Keratinocyte (primary cell): ENCODE data around the gene NEK10. TPM values are rescaled to one million over a fixed set of nuclear protein-coding genes. Genes with fewer than 3 reads are reported as not detected.

Experiments
- DNase-seq: peaks from one replicate; pipeline ENCODE4 v3.0.0-alpha.2; 2011; ENCODE audit warnings: low read depth, missing footprints, low spot score
- FAIRE-seq: peaks from 2 replicates; lab custom pipeline; 2011; peaks lifted over from hg19 to GRCh38; lab: Jason Lieb, UNC
- H2AFZ ChIP-seq: 2 replicates; pipeline ENCODE4 v1.6.0; 2012; ENCODE audit warnings: low read length, control low read depth, inconsistent platforms; ENCODE audit not compliant: control insufficient read depth
- H3K27ac ChIP-seq: 2 replicates; pipeline ENCODE4 v1.5.1; 2011; ENCODE audit warnings: low read length; ENCODE audit not compliant: control insufficient read depth, insufficient read depth
- H3K27me3 ChIP-seq: 3 replicates; pipeline ENCODE4 v1.6.0; 2011; ENCODE audit warnings: low read length; ENCODE audit not compliant: control insufficient read depth, insufficient read depth; ENCODE audit errors: extremely low read depth
- H3K36me3 ChIP-seq, 2 experiments: 2 replicates in 1 of 2; 3 replicates in 1 of 2; pipeline ENCODE4 v1.5.1; 2011; ENCODE audit warnings: low read length in 2 of 2, mild to moderate bottlenecking in 1 of 2; ENCODE audit not compliant: control insufficient read depth in 2 of 2, insufficient read depth in 2 of 2; ENCODE audit errors: extremely low read depth in 1 of 2
- H3K4me1 ChIP-seq: 3 replicates; pipeline ENCODE4 v1.5.1; 2011; ENCODE audit warnings: low read length; ENCODE audit not compliant: control insufficient read depth, insufficient read depth; ENCODE audit errors: extremely low read depth
- H3K4me2 ChIP-seq: 3 replicates; pipeline ENCODE4 v1.6.0; 2011; ENCODE audit warnings: low read depth, low read length; ENCODE audit not compliant: control insufficient read depth, insufficient read depth; ENCODE audit errors: extremely low read depth
- H3K4me3 ChIP-seq, 3 experiments: fragments of 200-600 bp in 1 of 3; sonication (generic) in 1 of 3; 2 replicates in 2 of 3; 3 replicates in 1 of 3; pipeline ENCODE4 v1.5.1; 2011 to 2016; ENCODE audit warnings: low read length in 3 of 3, mild to moderate bottlenecking in 3 of 3, control low read depth in 2 of 3, inconsistent platforms in 1 of 3, low read depth in 1 of 3, mixed read lengths in 1 of 3, mixed run types in 1 of 3, moderate library complexity in 1 of 3; ENCODE audit not compliant: control insufficient read depth in 2 of 3, insufficient read depth in 2 of 3; ENCODE audit errors: extremely low read depth in 1 of 3
- H3K79me2 ChIP-seq: 2 replicates; pipeline ENCODE4 v1.6.0; 2012; ENCODE audit warnings: low read length; ENCODE audit not compliant: control insufficient read depth, insufficient read depth
- H3K9ac ChIP-seq: 3 replicates; pipeline ENCODE4 v1.6.0; 2011; ENCODE audit warnings: low read length; ENCODE audit not compliant: control insufficient read depth, insufficient read depth; ENCODE audit errors: extremely low read depth
- H3K9me1 ChIP-seq: 3 replicates; pipeline ENCODE4 v1.6.0; 2011; ENCODE audit warnings: low read length; ENCODE audit not compliant: control insufficient read depth, insufficient read depth; ENCODE audit errors: extremely low read depth
- H3K9me3 ChIP-seq: 2 replicates; pipeline ENCODE4 v1.5.1; 2012; ENCODE audit warnings: low read depth, low read length; ENCODE audit not compliant: control insufficient read depth
- H4K20me1 ChIP-seq: 3 replicates; pipeline ENCODE4 v1.6.0; 2011; ENCODE audit warnings: low read length; ENCODE audit not compliant: control insufficient read depth, insufficient read depth; ENCODE audit errors: extremely low read depth
- CTCF ChIP-seq, 3 experiments: IDR thresholded peaks in 1 of 3; conservative IDR thresholded peaks in 1 of 3; optimal IDR thresholded peaks in 1 of 3; 2 replicates in 2 of 3; 3 replicates in 1 of 3; pipeline versions ENCODE3 to v1.5.1; 2011; ENCODE audit warnings: low read length in 3 of 3, mild to moderate bottlenecking in 3 of 3, moderate library complexity in 2 of 3, control low read depth in 1 of 3, inconsistent platforms in 1 of 3; ENCODE audit not compliant: insufficient read depth in 2 of 3; ENCODE audit errors: extremely low read depth in 1 of 3
- EZH2 ChIP-seq: IDR thresholded peaks from one replicate; pipeline ENCODE4 v1.6.1; 2012; ENCODE audit warnings: inconsistent platforms, mild to moderate bottlenecking, low read length, moderate library complexity
- dilution Hi-C: fragments of 300-500 bp; cut with MboI; formaldehyde crosslinking; loops from one replicate; pipeline ENCODE4 v1.7.0; 2020; ENCODE audit warnings: low sequenced_read_pairs; ENCODE audit not compliant: extremely low pct_ligation_motif_present
- polyA plus RNA-seq, 5 experiments: library from polyadenylated mRNA; depleted of rRNA in 3 of 5; stranded (reverse) in 3 of 5; stranded (forward) in 1 of 5; unstranded in 1 of 5; fragments of >200 nt; gene quantifications; 1 replicate in 1 of 5; 2 replicates in 3 of 5; 3 replicates in 1 of 5; pipeline versions ENCODE4 v1.2.1 to v1.2.3, GENCODE V29; 2011 to 2012; ENCODE audit warnings: missing spikeins in 2 of 5, low read depth in 1 of 5, low replicate concordance in 1 of 5

NEK10 gene
- polyA plus RNA-seq, 1 donor (not counting 4 experiments of a cell fraction or from before 2014, with no cell fraction given) = 0.98 TPM

- Histone ChIP-seq H3K9me1 (no peaks in the 10 kb centered on the region), H3K4me3 (no peak overlapping the region), H3K4me1 (no peaks in the 10 kb centered on the region), H3K9ac (no peak overlapping the region), H4K20me1 (no peaks in the 10 kb centered on the region), H3K4me2 (no peak overlapping the region), H3K27ac (no peak overlapping the region), H3K9me3 (no peaks in the 10 kb centered on the region), H3K27me3 (no peaks in the 10 kb centered on the region), H2AFZ (no peak overlapping the region), H3K36me3 (no peaks in the 10 kb centered on the region), H3K79me2 (no peaks in the 10 kb centered on the region)
- dilution Hi-C loops = no loop called here
- no peak for DNase-seq
- no peak for FAIRE-seq
- TF ChIP-seq CTCF (optimal IDR thresholded peaks at IDR 0.05 in 1 of 3, IDR thresholded peaks at IDR 0.05 in 1 of 3, conservative IDR thresholded peaks at IDR 0.05 in 1 of 3; ENCODE audit: extremely low read depth in 1 of 3, insufficient read depth in 2 of 3, low read length in 3 of 3) = peak in 2 of 3 experiments; percentile 20 to 39
- no peak for TF ChIP-seq EZH2
These were observed 263.3 kb downstream of the NEK10 start for GRCh38 chr3:27105904-27106303.

GRCh38 chr3:27097182-27097581, 272.0 kb downstream of the NEK10 start:
- no peaks in the 10 kb centered on the region for H3K27me3 ChIP-seq
- no peaks in the 10 kb centered on the region for H4K20me1 ChIP-seq
- no peak overlapping the region for H3K4me3 ChIP-seq
- no peaks in the 10 kb centered on the region for H3K4me1 ChIP-seq
- no peak for FAIRE-seq
- no peak overlapping the region for H3K9ac ChIP-seq
- no peaks in the 10 kb centered on the region for H3K9me3 ChIP-seq
- no peak for DNase-seq
- H3K4me2 ChIP-seq = no peak overlapping the region
- no peaks in the 10 kb centered on the region for H3K79me2 ChIP-seq
- H2AFZ ChIP-seq = no peak overlapping the region
- no peak for TF ChIP-seq CTCF (optimal IDR thresholded peaks at IDR 0.05 in 1 of 3, IDR thresholded peaks at IDR 0.05 in 1 of 3, conservative IDR thresholded peaks at IDR 0.05 in 1 of 3; ENCODE audit: extremely low read depth in 1 of 3, insufficient read depth in 2 of 3, low read length in 3 of 3)
- no peaks in the 10 kb centered on the region for H3K36me3 ChIP-seq
- H3K27ac ChIP-seq = no peak overlapping the region
- no peaks in the 10 kb centered on the region for H3K9me1 ChIP-seq
- dilution Hi-C loops = no loop called here
